ENCODE results near the gene IFNA10.
"Not testable (repeated sequence)": the region's sequence is repeated elsewhere in the genome, so short reads cannot be mapped to it uniquely, and the experiment has no call there.

Gene IFNA10

DNA sequence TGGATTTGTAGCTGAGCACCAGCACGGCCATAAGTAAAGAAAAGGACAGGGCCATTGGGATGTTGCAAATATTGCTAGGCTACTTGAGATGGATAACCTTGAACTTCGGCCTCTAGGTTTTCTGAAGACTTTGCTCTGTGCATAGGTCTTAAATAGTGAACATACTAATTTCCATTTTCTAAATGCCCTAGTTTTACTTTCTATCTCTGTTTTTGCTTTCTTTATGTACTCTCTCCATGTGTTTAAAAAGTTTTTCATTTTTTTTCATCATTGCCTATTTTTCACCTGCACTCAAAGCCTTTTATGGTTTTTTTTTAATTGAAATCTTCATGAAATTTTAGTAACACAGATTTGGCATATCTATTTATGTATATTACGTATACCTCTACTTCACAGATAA, at the start of gene IFNA10:
Gene IFNA10, minus strand, starts transcription at position 101 of the 400 bp plus-strand sequence. Its CDS starts 46 bp downstream, at position 55.
- FAIRE-seq = not testable (repeated sequence)

DNA sequence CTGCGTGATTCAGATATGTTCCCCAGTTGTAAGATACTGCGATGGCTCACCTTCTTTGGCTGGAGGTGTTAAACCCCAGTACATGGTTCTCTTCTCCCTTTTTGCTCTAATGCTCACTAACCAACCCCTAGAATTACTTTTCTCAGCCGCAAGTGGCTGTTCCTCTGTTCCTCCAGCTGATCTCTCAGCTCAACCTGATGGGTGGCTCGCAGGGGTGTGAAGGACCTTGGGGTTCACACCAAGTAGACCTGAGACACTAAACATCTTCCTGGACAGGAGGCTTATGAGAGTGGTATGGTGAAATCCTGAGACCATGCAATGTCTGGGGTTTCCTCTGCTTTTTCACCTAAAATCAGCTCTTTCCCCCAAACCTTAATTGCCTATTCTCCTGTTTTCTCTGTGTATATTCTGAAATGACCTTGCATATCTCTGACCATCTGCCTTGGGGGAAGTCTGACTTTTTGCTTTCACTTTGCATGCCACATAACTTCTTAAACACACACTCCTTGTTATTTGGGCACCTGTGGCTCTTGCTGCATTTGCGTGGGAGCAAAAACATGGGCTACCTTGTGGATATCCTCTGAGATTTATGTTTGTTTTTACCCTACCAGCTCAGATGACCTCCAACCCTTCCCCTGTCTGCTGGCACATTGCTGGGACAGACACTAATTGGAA, 48.7 kb upstream of the IFNA10 start:
- no peak for FAIRE-seq

DNA sequence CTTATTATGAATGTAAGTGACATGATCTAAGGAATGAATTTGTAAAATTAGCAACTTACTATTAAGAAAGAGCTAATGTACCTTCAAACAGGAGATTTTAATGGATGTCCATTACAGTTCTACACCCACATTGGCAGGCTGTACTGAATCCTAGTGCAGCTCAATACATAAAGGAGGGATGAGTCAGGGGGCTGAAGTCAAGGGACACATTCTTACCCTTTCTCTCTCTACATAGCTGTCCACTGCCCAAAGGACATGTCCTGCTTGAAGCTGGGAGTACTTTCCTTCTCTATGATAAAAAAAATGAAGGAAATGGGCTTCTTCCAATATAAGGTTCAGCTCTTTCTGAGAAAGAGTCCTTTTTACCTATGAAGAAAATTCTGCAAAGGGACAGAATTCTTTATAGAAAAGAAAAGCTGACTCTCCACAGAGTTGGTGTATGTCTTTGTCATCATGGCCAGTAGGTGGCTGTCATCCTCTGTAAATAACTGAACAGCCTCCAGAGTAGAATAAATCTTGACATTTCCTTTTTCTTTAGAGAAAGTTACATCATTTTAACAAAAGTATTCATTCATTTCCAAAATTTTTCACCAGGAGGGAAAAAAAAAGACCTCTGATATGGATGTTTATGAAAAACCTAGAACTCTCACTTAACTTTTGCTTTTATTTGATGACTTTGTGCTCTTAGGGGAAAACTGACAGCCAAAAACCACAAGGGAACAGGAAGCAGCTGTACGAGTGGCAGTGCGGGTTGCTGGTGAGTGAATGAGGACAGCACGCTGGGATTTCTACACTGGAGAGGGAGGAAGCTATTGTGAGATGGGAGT, 46.0 kb upstream of the IFNA10 start:
- FAIRE-seq = no peak

DNA sequence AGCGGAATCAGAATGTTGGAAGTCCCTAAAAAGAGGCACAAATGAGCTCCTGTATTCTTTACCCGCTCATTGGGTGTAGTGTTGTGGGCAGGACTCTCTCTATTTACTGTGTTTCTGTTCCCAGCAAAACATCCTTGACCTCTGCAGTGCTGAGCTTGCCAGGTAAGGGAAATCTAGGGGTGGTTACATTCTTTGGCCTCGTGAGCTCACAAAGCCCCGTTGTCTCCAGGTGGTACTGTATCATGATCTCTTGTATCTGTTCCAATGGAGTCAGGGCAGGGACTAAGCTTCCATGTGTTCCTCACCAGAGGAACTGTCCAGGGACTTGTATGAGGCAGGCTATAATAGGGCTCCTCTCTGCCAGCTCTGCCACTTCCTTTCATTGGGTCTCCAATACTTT, 44.7 kb upstream of the IFNA10 start:
- FAIRE-seq = no peak

DNA sequence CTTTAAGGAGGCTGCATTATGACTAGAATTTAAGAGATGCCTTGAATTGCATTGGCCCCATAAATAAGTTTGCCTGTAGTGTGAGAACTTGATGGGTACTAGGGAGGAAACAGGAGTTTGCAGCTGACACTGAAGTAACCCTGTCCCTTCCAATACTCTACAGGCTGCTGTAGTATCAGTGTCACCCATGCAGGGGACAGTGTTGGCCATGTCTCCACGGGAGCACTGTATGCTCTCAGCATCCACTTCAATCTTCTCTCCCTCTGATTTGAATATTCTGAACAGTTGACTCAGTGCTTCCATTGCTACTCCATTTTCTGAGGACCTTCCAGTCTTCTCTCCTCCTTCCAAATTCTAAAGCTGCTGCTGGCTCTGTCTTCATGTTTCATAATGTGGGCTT, 44.2 kb upstream of the IFNA10 start:
- FAIRE-seq = no peak

DNA sequence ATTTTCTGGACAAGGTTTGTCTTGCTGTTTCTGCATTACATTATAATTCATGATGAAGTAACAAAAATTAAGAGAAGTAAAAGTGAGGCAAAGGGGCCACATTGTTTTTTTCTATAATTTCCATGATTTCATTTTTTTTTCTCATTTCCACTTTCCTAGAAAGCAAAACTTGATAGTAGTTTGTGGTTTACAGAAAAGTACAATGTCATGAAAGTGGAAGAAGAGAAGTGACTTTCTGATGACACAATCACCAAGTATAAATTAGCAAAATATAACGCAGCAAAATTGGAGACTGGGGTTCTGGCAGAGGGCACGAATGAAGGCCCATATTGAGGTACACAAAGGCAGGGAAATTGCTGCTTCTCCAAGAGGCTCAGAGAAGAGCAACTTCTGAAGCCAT, 37.9 kb upstream of the IFNA10 start:
- FAIRE-seq = no peak

DNA sequence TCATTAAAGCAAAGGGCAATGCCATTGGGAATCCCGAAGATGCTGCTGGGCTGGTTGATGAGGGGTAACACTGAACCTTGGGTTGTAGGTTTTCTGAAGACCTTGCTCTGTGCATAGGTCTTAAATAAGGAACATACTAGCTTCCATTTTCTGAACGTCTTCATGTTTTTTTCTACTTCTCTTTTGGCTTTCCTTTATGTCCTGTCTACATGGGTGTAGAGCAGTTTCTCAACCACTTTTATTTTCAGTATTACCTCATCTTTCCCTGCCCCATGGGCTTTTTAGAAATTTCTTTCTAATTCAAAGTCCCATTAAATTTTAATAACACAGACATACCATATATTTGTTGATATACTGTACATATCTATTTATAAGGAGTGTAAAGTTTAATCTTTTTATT, 33.0 kb upstream of the IFNA10 start, which contains the start of gene IFNA14:
Gene IFNA14, minus strand, starts transcription at position 95 of the 400 bp plus-strand sequence. Its CDS starts 70 bp downstream, at position 25.
- FAIRE-seq = no peak

DNA sequence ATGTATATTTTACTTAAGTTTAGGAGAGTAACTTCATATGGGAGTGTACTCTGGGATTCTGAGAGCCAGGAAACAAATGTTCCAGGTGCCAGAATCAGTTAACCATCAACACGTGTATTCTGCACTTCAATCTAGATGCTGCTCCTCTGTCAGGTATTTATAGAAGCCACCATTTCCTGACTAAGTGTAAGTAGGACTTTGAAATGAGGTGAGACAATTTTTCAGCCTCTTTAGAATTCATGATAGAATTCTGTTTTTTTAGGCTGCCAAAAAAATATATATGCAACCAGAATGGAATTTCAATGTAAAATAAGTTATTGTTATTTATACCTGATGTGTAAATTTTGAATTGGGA, 29.4 kb upstream of the IFNA10 start:
- not testable (repeated sequence) for FAIRE-seq

DNA sequence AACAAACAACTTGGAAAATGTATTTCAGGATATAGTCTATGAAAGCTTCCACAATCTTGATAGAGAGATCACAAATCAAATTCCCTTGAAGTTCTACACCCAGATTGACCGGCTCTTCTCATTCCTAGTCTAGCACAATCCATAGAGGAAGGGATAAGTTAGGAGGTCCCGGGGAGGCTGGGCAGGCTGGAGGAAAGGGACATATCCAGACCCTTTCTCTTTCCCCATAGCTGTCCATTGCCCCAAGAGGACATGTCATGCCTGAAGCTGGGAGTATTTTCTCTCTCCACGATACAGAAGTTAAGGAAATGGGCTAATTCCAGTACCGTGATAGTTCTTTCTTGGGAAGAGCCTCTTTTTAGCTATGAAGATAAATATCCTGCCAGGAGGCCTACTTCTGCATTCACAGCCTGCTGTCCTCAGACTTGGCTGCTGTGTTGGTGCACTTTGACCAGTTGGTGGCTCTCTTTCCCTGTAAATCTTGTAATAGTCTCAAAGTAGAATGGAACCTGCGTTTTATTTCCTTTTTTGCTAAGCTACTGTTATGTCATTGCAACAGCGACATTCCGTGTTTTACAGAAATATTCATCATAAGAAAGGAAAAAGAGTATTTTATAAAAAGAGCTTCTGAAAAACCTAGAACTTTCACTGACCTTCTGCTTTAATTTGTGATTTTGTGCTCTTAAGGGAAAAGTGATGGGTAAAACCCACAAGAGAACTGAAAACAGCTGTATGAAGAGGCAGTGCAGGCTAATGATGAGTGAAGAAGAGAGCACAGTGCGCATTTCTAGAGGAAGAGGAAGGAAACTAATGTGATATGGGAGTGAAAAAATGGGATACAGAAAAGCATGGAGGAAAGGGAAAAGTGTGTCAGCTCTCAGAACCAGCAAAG, 28.8 kb upstream of the IFNA10 start:
- FAIRE-seq = peak; percentile 48

DNA sequence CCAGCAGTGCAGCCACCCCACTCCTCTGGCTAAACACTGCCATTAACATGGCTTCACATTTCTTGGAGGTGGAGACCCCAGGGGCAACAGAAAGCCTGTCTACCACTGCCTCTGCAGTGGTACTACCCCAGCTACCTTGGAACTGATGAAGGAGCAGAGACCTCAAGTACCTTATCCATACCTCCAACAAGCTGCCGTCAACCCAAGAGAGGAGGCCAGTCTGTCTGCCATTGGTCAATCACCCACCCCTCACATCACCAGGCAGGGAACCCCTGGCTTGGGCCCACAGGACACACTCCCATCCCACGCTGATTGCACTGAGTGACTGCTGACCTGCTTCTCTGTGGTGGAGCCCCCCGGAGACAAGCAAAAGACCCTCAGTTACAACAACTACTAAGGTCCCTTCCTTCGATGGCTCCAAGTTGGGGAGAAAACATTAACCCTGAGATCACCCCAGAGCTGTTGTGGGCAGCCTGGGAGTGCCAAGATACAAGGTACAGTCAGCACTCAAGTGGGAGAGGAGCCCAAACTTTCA, 27.3 kb upstream of the IFNA10 start:
- no peak for FAIRE-seq

DNA sequence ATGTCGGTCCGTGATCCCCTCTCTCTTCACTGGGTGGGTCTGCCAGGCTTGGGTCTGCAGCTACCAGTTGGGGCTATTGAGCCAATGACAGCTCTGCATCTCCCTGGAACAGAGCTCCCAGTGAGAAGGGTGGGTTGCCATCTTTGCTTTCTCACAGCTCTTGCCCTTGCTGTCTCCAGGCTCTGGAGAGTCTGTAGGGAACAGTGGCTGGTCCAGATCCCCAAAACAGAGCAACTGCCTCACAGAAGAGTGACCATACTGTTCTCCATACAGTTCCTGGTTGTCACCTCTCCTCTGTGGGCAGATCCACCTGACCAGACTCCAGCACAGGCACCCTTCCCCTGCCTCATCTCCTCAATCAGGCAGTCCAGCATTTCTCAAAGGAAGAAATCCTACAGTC, 26.3 kb upstream of the IFNA10 start:
- FAIRE-seq = no peak

DNA sequence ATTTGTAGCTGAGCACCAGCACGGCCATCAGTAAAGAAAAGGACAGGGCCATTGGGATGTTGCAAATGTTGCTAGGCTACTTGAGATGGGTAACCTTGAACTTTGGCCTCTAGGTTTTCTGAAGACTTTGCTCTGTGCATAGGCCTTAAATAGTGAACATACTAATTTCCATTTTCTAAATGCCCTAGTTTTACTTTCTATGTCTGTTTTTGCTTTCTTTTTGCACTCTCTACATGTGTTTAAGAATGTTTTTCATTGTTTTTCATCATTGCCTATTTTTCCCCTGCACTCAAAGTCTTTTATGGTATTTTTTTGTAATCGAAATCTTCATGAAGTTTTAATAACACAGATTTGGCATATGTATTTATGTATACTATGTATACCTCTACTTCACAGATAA, 21.2 kb upstream of the IFNA10 start, which contains the start of gene IFNA17:
Gene IFNA17, minus strand, starts transcription at position 101 of the 400 bp plus-strand sequence. Its CDS starts 49 bp downstream, at position 52.
- FAIRE-seq = no peak

DNA sequence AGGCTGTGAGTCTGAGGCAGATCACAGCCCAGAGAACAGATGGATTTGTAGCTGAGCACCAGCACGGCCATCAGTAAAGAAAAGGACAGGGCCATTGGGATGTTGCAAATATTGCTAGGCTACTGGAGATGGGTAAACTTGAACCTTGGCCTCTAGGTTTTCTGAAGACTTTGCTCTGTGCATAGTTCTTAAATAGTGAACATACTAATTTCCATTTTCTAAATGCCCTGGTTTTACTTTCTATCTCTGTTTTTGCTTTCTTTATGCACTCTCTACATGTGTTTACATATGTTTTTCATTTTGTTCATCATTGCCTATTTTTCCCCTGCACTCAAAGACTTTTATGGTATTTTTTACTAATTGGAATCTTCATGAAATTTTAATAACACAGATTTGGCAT, 10.3 kb upstream of the IFNA10 start, which contains the start of gene IFNA16:
Gene IFNA16, minus strand, starts transcription at position 101 of the 400 bp plus-strand sequence. Its CDS starts 6 bp downstream, at position 95.
- not testable (repeated sequence) for FAIRE-seq

DNA sequence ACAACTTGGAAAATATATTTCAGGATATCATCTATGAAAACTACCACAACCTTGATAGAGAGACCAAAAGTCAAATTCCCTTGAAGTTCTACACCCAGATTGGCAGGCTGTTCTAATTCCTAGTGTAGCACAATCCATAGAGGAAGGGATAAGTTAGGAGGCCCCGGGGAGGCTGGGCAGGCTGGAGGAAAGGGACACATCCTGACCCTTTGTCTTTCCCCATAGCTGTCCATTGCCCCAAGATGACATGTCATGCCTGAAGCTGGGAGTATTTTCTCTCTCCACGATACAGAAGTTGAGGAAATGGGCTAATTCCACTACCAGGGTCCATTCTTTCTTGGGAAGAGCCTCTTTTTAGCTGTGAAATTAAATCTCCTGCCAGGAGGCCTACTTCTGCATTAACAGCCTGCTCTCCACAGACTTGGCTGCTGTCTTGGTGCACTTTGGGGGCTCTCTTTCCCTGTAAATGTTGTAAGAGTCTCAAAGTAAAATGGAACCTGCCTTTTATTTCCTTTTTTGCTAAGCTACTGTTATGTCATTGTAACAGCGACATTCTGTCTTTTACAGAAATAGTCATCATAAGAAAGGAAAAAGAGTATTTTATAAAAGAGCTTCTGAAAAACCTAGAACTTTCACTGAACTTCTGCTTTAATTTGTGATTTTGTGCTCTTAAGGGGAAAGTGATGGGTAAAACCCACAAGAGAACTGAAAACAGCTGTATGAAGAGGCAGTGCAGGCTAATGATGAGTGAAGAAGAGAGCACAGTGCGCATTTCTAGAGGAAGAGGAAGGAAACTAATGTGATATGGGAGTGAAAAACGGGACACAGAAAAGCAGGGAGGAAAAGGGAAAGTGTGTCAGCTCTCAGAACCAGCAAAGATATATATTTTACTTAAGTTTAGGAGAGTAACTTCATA, 6.7 kb upstream of the IFNA10 start:
- FAIRE-seq = not testable (repeated sequence)

DNA sequence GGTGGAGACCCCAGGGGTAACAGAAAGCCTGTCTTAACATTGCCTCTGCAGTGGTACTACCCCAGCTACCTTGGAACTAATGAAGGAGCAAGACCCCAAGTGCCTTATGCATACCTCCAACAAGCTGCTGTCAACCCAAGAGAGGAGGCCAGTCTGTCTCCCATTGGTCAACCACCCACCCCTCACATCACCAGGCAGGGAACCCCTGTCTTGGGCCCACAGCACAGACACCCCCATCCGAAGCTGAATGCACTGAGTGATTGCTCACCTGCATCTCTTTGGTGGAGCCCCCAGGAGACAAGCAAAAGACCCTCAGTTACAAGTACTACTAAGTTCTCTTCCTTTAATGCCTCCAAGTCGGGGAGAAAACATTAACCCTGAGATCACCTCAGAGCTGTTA, 5.2 kb upstream of the IFNA10 start:
- not testable (repeated sequence) for FAIRE-seq

DNA sequence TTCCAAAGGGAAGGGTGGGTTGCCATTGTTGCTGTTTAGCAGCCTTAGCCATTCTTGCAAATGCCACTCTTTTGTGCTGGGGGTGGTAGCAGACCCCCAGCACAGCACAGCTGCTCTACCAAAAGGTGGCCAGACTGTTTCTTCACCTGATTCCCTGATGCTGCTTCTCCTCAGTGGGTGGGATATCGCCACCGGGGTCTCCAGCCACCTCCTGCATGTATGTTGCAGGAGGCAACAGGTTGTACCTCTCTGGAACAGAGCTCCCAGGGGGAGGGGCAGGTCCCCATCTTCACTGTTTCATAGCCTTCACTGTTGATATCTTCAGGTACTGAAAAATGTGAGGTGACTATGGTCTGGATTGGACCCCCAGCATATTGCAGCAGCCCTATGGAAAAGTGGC, 3.8 kb upstream of the IFNA10 start:
- not testable (repeated sequence) for FAIRE-seq

DNA sequence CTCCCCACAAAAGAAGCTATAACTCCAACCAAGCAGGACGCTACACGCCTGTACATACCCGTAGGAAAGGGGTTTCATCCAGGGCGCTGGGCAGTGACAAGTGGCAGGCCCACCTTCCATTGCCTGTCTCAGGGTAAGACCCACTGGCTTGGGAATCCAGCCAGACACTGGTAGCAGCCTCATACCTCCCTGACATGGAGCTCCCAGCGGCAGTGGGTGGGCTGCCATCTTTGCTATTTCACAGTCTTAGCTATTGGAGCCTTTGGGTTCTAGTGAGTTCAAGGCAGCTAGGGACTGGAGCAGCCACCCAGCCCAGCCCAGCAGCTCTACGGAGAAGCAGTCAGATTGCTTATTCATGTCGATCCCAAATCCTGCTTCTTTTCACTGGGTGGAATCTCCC, 3.4 kb upstream of the IFNA10 start:
- no peak for FAIRE-seq

DNA sequence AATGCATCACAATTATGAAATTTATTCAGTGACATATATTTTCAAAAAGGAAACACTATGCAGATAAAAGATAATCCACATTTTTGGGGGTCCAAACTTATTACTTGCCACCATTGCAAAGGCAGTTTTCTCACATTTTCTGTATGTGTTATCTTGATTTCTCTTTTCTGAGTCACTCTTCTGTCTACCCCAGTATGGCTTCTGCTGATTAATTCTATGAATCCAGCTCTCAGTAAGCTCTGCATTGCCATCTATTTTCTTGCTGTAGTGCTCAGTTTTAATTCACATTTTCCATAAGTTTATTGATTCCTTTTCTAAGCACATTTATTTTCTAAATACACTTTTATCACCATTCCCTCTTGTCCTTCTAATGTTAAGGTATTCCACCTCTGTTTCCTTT, 1.7 kb downstream of the IFNA10 start:
- no peak for FAIRE-seq

DNA sequence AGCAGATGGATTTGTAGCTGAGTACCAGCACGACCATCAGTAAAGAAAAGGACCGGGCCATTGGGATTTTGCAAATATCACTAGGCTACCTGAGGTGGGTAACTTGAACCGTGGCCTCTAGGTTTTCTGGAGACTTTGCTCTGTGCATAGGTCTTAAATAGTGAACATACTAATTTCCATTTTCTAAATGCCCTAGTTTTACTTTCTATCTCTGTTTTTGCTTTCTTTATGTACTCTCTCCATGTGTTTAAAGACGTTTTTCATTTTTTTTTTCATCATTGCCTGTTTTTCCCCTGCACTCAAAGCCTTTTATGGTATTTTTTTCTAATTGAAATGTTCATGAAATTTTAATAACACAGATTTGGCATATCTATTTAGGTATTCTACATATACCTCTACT, 4.8 kb downstream of the IFNA10 start, which contains the start of gene IFNA7:
Gene IFNA7, minus strand, starts transcription at position 101 of the 400 bp plus-strand sequence. Its CDS starts 40 bp downstream, at position 61.
- FAIRE-seq = not testable (repeated sequence)

DNA sequence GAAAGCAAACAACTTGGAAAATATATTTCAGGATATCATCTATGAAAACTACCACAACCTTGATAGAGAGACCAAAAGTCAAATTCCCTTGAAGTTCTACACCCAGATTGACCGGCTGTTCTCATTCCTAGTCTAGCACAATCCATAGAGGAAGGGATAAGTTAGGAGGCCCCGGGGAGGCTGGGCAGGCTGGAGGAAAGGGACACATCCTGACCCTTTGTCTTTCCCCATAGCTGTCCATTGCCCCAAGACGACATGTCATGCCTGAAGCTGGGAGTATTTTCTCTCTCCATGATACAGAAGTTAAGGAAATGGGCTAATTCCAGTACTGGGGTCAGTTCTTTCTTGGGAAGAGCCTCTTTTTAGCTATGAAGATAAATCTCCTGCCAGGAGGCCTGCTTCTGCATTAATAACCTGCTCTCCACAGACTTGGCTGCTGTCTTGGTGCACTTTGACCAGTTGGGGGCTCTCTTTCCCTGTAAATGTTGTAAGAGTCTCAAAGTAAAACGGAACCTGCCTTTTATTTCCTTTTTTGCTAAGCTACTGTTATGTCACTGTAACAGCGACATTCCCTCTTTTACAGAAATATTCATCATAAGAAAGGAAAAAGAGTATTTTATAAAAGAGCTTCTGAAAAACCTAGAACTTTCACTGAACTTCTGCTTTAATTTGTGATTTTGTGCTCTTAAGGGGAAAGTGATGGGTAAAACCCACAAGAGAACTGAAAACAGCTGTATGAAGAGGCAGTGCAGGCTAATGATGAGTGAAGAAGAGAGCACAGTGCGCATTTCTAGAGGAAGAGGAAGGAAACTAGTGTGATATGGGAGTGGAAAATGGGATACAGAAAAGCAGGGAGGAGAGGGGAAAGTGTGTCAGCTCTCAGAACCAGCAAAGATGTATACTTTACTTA, 11.8 kb downstream of the IFNA10 start:
- not testable (repeated sequence) for FAIRE-seq
